Motor neuron (in vitro differentiated cells): ENCODE measurements around the gene RNF212. TPM values are rescaled to one million over a fixed set of nuclear protein-coding genes. Genes with fewer than 3 reads are reported as not detected.

Experiments
- ATAC-seq, 8 experiments: fragments of 200-7000 bp; cut with Tn5 transposase; replicated peaks in 6 of 8; 2 replicates each; pipeline ENCODE4 v1.8.0; 2021; ENCODE audit warnings: mild to moderate bottlenecking in 8 of 8, moderate library complexity in 8 of 8
- H3K27ac ChIP-seq, 2 donors: fragments of 250-450 bp; sonication (Bioruptor Pico); 2 replicates each; pipeline ENCODE4 v1.9.0; 2021; ENCODE audit warnings: antibody characterized with exemption in 2 of 2, mild to moderate bottlenecking in 2 of 2, moderate library complexity in 1 of 2
- H3K4me1 ChIP-seq, 2 donors: fragments of 250-450 bp; sonication (Bioruptor Pico); replicated peaks in 1 of 2; 2 replicates each; pipeline ENCODE4 v1.6.1; 2021; ENCODE audit warnings: antibody characterized with exemption in 2 of 2, mild to moderate bottlenecking in 2 of 2, moderate library complexity in 1 of 2
- H3K4me3 ChIP-seq, 5 donors: fragments of 250-450 bp; sonication (Bioruptor Pico); 2 replicates each; pipeline ENCODE4 v1.9.0; 2021; ENCODE audit warnings: antibody characterized with exemption in 5 of 5, mild to moderate bottlenecking in 5 of 5, moderate library complexity in 4 of 5
- WGBS, 10 experiments: fragments of 450-650 bp; shearing (Covaris generic); methylation state at CpG; one replicate each; pipeline ENCODE4 v1.0.0; 2022; 5-methylcytosine and 5-hydroxymethylcytosine counted together
- in situ Hi-C, 9 experiments: fragments of 400-800 bp; cut with MboI; loops; one replicate each; pipeline ENCODE4 v1.15.0; 2021; ENCODE audit warnings: low sequenced_read_pairs in 9 of 9, low pct_unique_long_range_greater_than_20kb in 2 of 9; ENCODE audit not compliant: unreplicated experiment in 9 of 9
- total RNA-seq, 8 experiments: library from RNA; unstranded; fragments of 300-600 nt; gene quantifications; 2 replicates each; pipeline versions ENCODE4 v1.2.3 to v1.2.4, GENCODE V29; 2022

RNF212 gene
- total RNA-seq, 8 experiments from 2014 or later: 0.70 to 9.4 (median 4.8) TPM

- in situ Hi-C loops: no loop called here
- peak in 5 of 8 experiments; percentile 41 to 91 (median 70) for ATAC-seq
- no peak overlapping the region for H3K4me3 ChIP-seq
- H3K27ac ChIP-seq: no peak overlapping the region
- no peaks in the 10 kb centered on the region for H3K4me1 ChIP-seq
- WGBS, 10 experiments: 10 to 92% (median 56%) methylated on average over 2 to 13 of the region's 29 CpGs; no CpG with 5 or more reads in 2 of the 10 experiments
Measured at GRCh38 chr4:1082215-1083182, 30.9 kb downstream of the RNF212 start.

DNA sequence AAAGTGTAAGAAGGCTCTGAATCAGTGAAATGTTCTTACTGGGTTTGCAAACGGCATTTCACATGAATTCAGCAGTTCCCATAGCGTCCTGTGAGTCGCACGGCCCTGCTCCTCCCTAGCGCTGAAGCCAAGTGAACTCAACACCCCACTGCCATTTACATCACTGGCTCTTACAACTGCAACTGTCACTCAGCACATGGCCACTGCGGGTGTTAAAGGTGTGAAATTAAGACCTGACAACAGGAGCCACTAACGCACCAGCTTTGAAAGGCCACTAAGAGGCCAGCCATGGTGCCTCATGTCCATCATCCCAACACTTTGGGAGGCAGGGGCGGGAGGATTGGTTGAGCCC lies 31.7 kb downstream of the RNF212 start:
- H3K4me1 ChIP-seq: no peaks in the 10 kb centered on the region
- ATAC-seq: peak in 4 of 8 experiments; percentile 46 to 56 (median 53)
- in situ Hi-C loops: no loop called here
- H3K4me3 ChIP-seq: no peak overlapping the region
- WGBS, 10 experiments: 69 to 100% (median 85%) methylated on average over 1 to 7 of the region's 8 CpGs
- no peak overlapping the region for H3K27ac ChIP-seq

GRCh38 chr4:1080961-1081688 lies 32.2 kb downstream of the RNF212 start:
- Histone ChIP-seq H3K4me3 (no peak overlapping the region), H3K27ac (no peak overlapping the region), H3K4me1 (no peaks in the 10 kb centered on the region)
- in situ Hi-C loops: no loop called here
- peak in 3 of 8 experiments; percentile 24 to 42 (median 24) for ATAC-seq
- WGBS, 10 experiments: 64 to 100% (median 80%) methylated on average over 1 to 5 of the region's 12 CpGs; no CpG with 5 or more reads in 3 of the 10 experiments

DNA sequence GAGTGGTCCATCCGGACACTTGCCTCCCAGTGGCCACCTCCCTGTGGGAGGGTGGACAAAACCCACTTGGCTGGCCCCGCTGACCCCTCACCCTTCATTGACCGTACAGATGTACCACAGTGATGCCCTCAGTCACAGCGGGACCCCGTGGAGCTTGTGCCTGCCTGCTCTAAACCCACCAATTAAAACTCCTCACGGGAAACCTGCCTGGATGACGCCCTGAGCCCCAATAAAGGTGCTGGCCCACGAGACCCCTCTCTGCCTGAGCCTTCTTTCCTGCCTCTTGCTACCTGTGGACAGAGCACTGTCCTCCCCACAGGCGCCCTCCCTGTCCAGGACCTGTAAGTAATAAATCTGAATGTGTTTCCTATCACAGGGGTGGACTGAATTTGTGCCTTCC lies 32.9 kb downstream of the RNF212 start:
- in situ Hi-C loops: no loop called here
- H3K27ac ChIP-seq: no peak overlapping the region
- no peaks in the 10 kb centered on the region for H3K4me1 ChIP-seq
- H3K4me3 ChIP-seq: no peak overlapping the region
- WGBS, 10 experiments: 75 to 90% (median 83%) methylated on average over 1 to 5 of the region's 9 CpGs; no CpG with 5 or more reads in 5 of the 10 experiments
- ATAC-seq: no peak

GRCh38 chr4:1079711-1080265 lies 33.6 kb downstream of the RNF212 start:
- 0 to 96% (median 80%) methylated on average over 1 to 9 of the region's 17 CpGs; no CpG with 5 or more reads in 1 of the 10 experiments for WGBS, 10 experiments

GRCh38 chr4:1078490-1078889 lies 34.9 kb downstream of the RNF212 start:
- WGBS, 10 experiments: 60 to 100% (median 95%) methylated on average over 1 to 4 of the region's 5 CpGs; no CpG with 5 or more reads in 5 of the 10 experiments
- no peak for ATAC-seq
- H3K4me3 ChIP-seq: no peak overlapping the region
- no peaks in the 10 kb centered on the region for H3K4me1 ChIP-seq
- H3K27ac ChIP-seq: no peak overlapping the region
- in situ Hi-C loops: no loop called here

More at GRCh38 chr4:1079711-1080265, 33.6 kb downstream of the RNF212 start:
- no peak overlapping the region for H3K4me3 ChIP-seq
- in situ Hi-C loops: no loop called here
- no peaks in the 10 kb centered on the region for H3K4me1 ChIP-seq
- ATAC-seq: no peak
- H3K27ac ChIP-seq: no peak overlapping the region

DNA sequence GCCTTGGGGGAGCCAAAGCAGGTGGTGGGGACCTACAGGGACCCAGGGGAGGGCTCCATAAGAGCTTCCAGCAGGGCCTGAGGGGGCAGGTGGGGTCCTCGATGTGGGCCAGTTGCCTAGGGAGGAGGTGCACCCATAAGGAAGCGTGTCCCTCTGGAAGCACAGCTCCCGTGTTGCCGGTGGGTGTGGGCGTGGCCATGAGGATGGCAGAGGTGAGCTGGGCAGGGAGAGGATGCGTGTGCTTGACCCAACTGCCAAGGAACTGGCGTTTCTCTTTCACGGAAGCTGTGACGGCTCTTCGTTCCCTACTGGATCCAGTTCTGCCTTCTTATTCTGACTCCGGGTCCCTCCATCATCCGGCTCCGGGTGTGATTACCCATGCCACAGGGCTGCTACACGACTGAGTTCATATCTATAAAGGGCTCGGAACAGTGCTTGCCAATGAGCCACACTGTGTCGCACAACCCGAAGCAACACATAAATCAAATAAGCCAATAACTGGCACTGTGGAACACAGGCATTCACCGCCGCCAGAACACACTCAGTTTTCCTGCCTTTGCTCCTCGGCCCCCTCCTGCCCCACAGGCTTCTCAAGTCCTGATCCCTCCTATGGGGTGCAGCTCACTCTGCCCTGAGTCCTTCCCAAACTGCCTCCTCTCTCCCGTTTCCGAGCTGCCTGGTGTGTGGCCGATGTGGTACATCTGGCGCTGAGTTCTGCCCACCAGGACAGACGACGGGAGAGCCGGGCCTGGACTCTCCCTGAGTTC lies 35.5 kb downstream of the RNF212 start:
- in situ Hi-C loops: no loop called here
- 43 to 100% (median 87%) methylated on average over 2 to 14 of the region's 27 CpGs; no CpG with 5 or more reads in 2 of the 10 experiments for WGBS, 10 experiments
- Histone ChIP-seq H3K4me1 (peaks cover 0 to 4% of the 10 kb centered on the region in 2 donors), H3K4me3 (no peak overlapping the region), H3K27ac (no peak overlapping the region)
- ATAC-seq: no peak

GRCh38 chr4:1075809-1076699 lies 37.3 kb downstream of the RNF212 start:
- in situ Hi-C loops: no loop called here
- H3K4me1 ChIP-seq: peaks cover 0 to 6% of the 10 kb centered on the region in 2 donors
- WGBS, 10 experiments: 13 to 90% (median 50%) methylated on average over 1 to 4 of the region's 11 CpGs; no CpG with 5 or more reads in 3 of the 10 experiments
- no peak overlapping the region for H3K4me3 ChIP-seq
- peak in 3 of 8 experiments; percentile 57 to 81 (median 71) for ATAC-seq
- H3K27ac ChIP-seq: no peak overlapping the region

- ATAC-seq: peak in 2 of 8 experiments; percentile 22 to 88
- H3K4me1 ChIP-seq: peaks cover 0 to 6% of the 10 kb centered on the region in 2 donors
- in situ Hi-C loops: no loop called here
- WGBS, 10 experiments: 50 to 100% (median 80%) methylated on average over 1 to 3 of the region's 7 CpGs; no CpG with 5 or more reads in 3 of the 10 experiments
- H3K27ac ChIP-seq: no peak overlapping the region
- no peak overlapping the region for H3K4me3 ChIP-seq
Measured at GRCh38 chr4:1075225-1075624, 38.1 kb downstream of the RNF212 start.

- Histone ChIP-seq H3K4me3 (no peak overlapping the region), H3K4me1 (peaks cover 0 to 6% of the 10 kb centered on the region in 2 donors), H3K27ac (no peak overlapping the region)
- in situ Hi-C loops: no loop called here
- ATAC-seq: no peak
- 45 to 91% (median 71%) methylated on average over 1 to 8 of the region's 9 CpGs; no CpG with 5 or more reads in 2 of the 10 experiments for WGBS, 10 experiments
Measured at GRCh38 chr4:1074077-1074476, 39.3 kb downstream of the RNF212 start.

GRCh38 chr4:1072830-1073446 lies 40.4 kb downstream of the RNF212 start:
- Histone ChIP-seq H3K4me3 (no peak overlapping the region), H3K27ac (no peak overlapping the region), H3K4me1 (peaks cover 0 to 6% of the 10 kb centered on the region in 2 donors)
- in situ Hi-C loops: no loop called here
- peak; percentile 52 to 90 (median 64) for ATAC-seq
- WGBS, 10 experiments: 0 to 46% (median 10%) methylated on average over 1 to 9 of the region's 11 CpGs; no CpG with 5 or more reads in 1 of the 10 experiments
